Endothelial cell (in vitro differentiated cells): ENCODE results near the gene DNAL4. TPM values are rescaled to one million over a fixed set of nuclear protein-coding genes. Genes with fewer than 3 reads are reported as not detected.

ENCODE experiments used
- DNase-seq: peaks from one replicate; pipeline ENCODE4 v3.0.0; 2021; ENCODE audit warnings: low spot score
- H3K27ac Mint-ChIP-seq: one replicate; pipeline ENCODE4 v1.8.0; 2021; ENCODE audit warnings: mixed read lengths, inconsistent platforms; ENCODE audit not compliant: unreplicated experiment
- H3K27me3 Mint-ChIP-seq: one replicate; pipeline ENCODE4 v1.8.0; 2021; ENCODE audit warnings: mild to moderate bottlenecking, moderate library complexity, mixed read lengths, inconsistent platforms; ENCODE audit not compliant: unreplicated experiment
- H3K36me3 Mint-ChIP-seq: one replicate; pipeline ENCODE4 v1.8.0; 2021; ENCODE audit warnings: mild to moderate bottlenecking, low read depth, mixed read lengths, inconsistent platforms; ENCODE audit not compliant: unreplicated experiment
- H3K4me1 Mint-ChIP-seq: one replicate; pipeline ENCODE4 v1.8.0; 2021; ENCODE audit warnings: mild to moderate bottlenecking, mixed read lengths, inconsistent platforms; ENCODE audit not compliant: unreplicated experiment
- H3K4me3 Mint-ChIP-seq: one replicate; pipeline ENCODE4 v1.8.0; 2021; ENCODE audit warnings: mild to moderate bottlenecking, mixed read lengths, inconsistent platforms; ENCODE audit not compliant: unreplicated experiment
- H3K9me3 Mint-ChIP-seq: one replicate; pipeline ENCODE4 v1.8.0; 2021; ENCODE audit warnings: mixed read lengths, inconsistent platforms; ENCODE audit not compliant: unreplicated experiment
- total RNA-seq: library from RNA; stranded (reverse); fragmentation: NEBNext Ultra II Directional; extraction: Animal tissue kit (Norgen Biotek cat#: 25700); gene quantifications from one replicate; pipeline ENCODE4 v1.2.1, GENCODE V29; 2021; ENCODE audit not compliant: unreplicated experiment
- TF ChIP-seq, protein P1 (sequence below): fragments of 200-600 bp; sonication (generic); IDR thresholded peaks from one replicate; pipeline ENCODE4 v1.5.0; 2021; ENCODE audit warnings: antibody characterized with exemption; ENCODE audit not compliant: unreplicated experiment

The DNAL4 gene
- total RNA-seq, 1 donor from 2014 or later = 20.2 TPM

DNA sequence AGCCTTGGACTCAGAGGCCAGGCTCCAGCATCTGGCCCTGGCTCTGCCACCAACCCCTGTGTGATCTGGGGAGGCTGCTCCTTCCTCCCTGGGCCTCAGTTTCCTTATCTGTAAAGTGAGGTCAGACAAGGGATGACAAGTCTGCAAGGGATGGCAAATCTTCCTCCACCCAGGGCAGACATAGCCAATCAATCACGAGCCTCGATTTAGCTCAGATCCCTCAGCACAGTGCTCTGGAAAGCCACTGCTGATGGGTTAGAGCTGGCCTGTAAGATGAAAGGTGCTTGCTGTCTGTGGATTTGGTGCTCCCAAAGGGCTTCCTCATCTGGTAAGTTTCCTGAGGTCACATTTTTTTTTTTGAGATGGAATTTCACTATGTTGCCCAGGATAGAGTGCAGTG, 29.7 kb upstream of the DNAL4 start:
- Mint-ChIP-seq H3K27ac (no peak overlapping the region), H3K27me3 (peaks cover 7% of the 10 kb centered on the region), H3K4me3 (no peak overlapping the region), H3K4me1 (no peaks in the 10 kb centered on the region), H3K9me3 (no peaks in the 10 kb centered on the region), H3K36me3 (no peaks in the 10 kb centered on the region)
- TF ChIP-seq, protein P1, sequence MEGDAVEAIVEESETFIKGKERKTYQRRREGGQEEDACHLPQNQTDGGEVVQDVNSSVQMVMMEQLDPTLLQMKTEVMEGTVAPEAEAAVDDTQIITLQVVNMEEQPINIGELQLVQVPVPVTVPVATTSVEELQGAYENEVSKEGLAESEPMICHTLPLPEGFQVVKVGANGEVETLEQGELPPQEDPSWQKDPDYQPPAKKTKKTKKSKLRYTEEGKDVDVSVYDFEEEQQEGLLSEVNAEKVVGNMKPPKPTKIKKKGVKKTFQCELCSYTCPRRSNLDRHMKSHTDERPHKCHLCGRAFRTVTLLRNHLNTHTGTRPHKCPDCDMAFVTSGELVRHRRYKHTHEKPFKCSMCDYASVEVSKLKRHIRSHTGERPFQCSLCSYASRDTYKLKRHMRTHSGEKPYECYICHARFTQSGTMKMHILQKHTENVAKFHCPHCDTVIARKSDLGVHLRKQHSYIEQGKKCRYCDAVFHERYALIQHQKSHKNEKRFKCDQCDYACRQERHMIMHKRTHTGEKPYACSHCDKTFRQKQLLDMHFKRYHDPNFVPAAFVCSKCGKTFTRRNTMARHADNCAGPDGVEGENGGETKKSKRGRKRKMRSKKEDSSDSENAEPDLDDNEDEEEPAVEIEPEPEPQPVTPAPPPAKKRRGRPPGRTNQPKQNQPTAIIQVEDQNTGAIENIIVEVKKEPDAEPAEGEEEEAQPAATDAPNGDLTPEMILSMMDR = no peak
- DNase-seq = no peak

- Mint-ChIP-seq H3K4me1 (no peaks in the 10 kb centered on the region), H3K27me3 (peaks cover 7% of the 10 kb centered on the region), H3K9me3 (no peaks in the 10 kb centered on the region), H3K36me3 (no peaks in the 10 kb centered on the region), H3K27ac (no peak overlapping the region), H3K4me3 (no peak overlapping the region)
- DNase-seq = no peak
- TF ChIP-seq, protein P1 = no peak
Measured at GRCh38 chr22:38823076-38823475, 29.1 kb upstream of the DNAL4 start.

GRCh38 chr22:38820020-38820419, 26.1 kb upstream of the DNAL4 start:
- DNase-seq = no peak
- Mint-ChIP-seq H3K36me3 (no peaks in the 10 kb centered on the region), H3K4me3 (no peak overlapping the region), H3K27ac (no peak overlapping the region), H3K4me1 (no peaks in the 10 kb centered on the region), H3K27me3 (peaks cover 6% of the 10 kb centered on the region), H3K9me3 (no peaks in the 10 kb centered on the region)
- TF ChIP-seq, protein P1 = no peak

- no peak overlapping the region for H3K4me3 Mint-ChIP-seq
- TF ChIP-seq, protein P1 = no peak
- no peak overlapping the region for H3K27ac Mint-ChIP-seq
- H3K36me3 Mint-ChIP-seq = no peaks in the 10 kb centered on the region
- H3K9me3 Mint-ChIP-seq = no peaks in the 10 kb centered on the region
- peaks cover 5% of the 10 kb centered on the region for H3K27me3 Mint-ChIP-seq
- no peak for DNase-seq
- H3K4me1 Mint-ChIP-seq = no peaks in the 10 kb centered on the region
Measured at GRCh38 chr22:38819387-38819940, 25.5 kb upstream of the DNAL4 start.

DNA sequence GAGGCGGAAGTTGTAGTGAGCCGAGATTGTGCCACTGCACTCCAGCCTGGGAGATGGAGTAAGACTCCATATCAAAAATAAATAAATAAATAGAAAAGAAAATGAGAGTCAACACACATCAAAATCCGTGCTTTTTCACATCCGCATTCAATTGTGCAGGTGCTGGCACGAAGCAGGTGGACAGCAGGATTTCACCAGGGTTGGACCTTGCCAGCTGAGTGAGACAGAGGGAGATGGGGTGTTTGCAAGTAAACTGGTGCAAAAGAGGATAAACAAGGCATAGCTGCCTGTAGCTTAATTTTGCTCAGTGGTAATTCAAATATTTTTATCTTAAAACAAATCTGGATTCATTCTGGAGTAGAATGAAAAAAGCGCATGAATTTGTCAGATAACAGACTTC, 23.3 kb upstream of the DNAL4 start:
- H3K27ac Mint-ChIP-seq = no peak overlapping the region
- no peaks in the 10 kb centered on the region for H3K4me1 Mint-ChIP-seq
- no peak for DNase-seq
- no peak overlapping the region for H3K4me3 Mint-ChIP-seq
- TF ChIP-seq, protein P1 = no peak
- H3K27me3 Mint-ChIP-seq = peaks cover 1% of the 10 kb centered on the region
- H3K36me3 Mint-ChIP-seq = no peaks in the 10 kb centered on the region
- no peaks in the 10 kb centered on the region for H3K9me3 Mint-ChIP-seq
